Mesodermal cell (in vitro differentiated cells): Measurements from ENCODE around the gene LARP4.
"Not testable (repeated sequence)": the region's sequence is repeated elsewhere in the genome, so short reads cannot be mapped to it uniquely, and the experiment has no call there.

Experiments used
- H3K27ac ChIP-seq: 2 replicates; pipeline ENCODE4 v1.7.0; 2013; ENCODE audit warnings: mild to moderate bottlenecking, low read depth, low read length, moderate library complexity; ENCODE audit not compliant: severe bottlenecking
- H3K36me3 ChIP-seq: 2 replicates; pipeline ENCODE4 v1.7.1; 2013; ENCODE audit warnings: mild to moderate bottlenecking, low read length, moderate library complexity; ENCODE audit not compliant: control insufficient read depth, insufficient read depth
- H3K4me1 ChIP-seq: one replicate; pipeline ENCODE4 v1.7.1; 2013; ENCODE audit warnings: mild to moderate bottlenecking, low read length; ENCODE audit not compliant: insufficient read depth, control insufficient read depth, poor library complexity, severe bottlenecking
- H3K4me3 ChIP-seq: 2 replicates; pipeline ENCODE4 v1.7.0; 2013; ENCODE audit warnings: low read length, control low read depth, mild to moderate bottlenecking; ENCODE audit not compliant: insufficient read depth, poor library complexity, severe bottlenecking; ENCODE audit errors: extremely low read depth
- H3K9me3 ChIP-seq: 2 replicates; pipeline ENCODE4 v1.7.1; 2013; ENCODE audit warnings: mild to moderate bottlenecking, low read length, moderate library complexity; ENCODE audit not compliant: control insufficient read depth
- WGBS, 2 experiments: methylation state at CpG; one replicate each; pipeline ENCODE4 v1.1.5; 2013; ENCODE audit warnings: missing lambda C conversion rate in 2 of 2; ENCODE audit not compliant: insufficient coverage in 2 of 2; 5-methylcytosine and 5-hydroxymethylcytosine counted together

LARP4 gene

DNA sequence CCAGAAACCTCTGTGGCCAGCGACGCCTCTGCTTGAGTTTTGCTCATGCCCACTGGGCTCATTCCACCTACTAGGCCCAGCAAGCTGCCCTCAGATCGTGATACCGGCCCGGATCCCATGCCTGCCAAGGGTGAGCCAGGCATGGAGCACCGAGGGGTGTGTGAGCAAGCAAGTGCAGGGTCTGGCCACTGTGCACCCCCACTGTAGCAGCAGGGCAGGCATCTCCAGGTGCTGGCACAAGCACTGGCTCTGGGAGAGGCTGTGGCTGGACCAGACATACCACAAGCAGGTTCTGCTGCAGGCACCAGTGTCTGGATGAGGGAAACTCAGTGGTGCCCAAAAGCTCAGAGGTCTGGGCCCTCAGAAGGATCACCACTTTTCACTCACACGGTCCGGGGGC is 24.9 kb upstream of the LARP4 start:
- H3K9me3 ChIP-seq, result no peaks in the 10 kb centered on the region
- no peaks in the 10 kb centered on the region for H3K36me3 ChIP-seq
- H3K4me1 ChIP-seq, result no peaks in the 10 kb centered on the region
- H3K27ac ChIP-seq, result no peak overlapping the region
- 94 to 97% methylated on average over 8 of the region's 8 CpGs for WGBS, 2 experiments
- no peak overlapping the region for H3K4me3 ChIP-seq

DNA sequence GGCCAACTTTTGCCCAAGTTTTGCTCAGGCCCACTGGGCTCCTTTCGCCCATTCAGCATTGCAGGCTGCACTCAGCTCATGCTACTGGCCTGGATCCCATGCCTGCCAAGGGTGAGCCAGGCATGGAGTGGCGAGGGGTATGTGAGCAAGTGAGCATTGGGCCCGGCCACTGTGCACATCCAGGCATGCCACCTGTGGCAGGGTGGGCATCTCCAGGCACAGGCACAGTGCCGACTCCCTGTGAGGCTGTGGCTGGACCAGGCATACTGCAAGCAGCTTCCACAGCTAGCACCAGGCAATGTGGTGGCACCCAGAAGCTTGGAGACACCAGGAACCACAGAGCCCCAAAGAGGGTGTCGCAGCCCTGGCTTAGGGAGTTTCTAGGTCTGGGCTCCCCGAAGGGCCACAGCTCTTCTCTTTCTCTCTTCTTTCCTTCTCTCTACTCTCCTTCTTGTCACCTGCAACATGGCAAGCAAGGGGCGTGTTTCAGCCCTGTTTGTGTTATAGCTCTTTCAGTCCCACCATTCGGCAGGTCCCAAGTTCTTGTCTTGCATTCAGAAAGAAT is 19.8 kb upstream of the LARP4 start:
- H3K27ac ChIP-seq, result no peak overlapping the region
- no peaks in the 10 kb centered on the region for H3K9me3 ChIP-seq
- WGBS, 2 experiments, result 90 to 93% methylated on average over 8 of the region's 8 CpGs
- no peaks in the 10 kb centered on the region for H3K36me3 ChIP-seq
- H3K4me1 ChIP-seq, result no peaks in the 10 kb centered on the region
- H3K4me3 ChIP-seq, result no peak overlapping the region

DNA sequence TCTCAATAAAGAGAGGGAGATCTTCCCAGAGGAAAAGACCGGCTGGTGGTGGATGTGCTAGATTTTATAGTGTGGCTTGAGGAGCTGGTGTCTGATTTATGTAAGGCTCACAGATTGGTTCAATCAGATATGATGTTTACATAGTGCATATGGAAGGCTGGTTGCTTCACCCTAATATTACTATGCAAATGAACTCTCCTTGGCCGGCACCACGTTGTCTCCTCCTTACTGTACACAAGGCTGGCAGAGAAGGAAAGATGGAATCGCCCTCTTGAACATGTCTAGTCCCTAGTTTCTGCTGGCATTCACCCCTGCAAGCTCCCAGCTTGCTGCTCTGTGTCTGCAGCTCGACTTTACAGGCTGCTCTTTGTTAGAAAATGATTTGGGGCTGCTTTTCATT is 13.2 kb upstream of the LARP4 start:
- Histone ChIP-seq H3K27ac (no peak overlapping the region), H3K4me3 (no peak overlapping the region), H3K36me3 (no peaks in the 10 kb centered on the region), H3K9me3 (no peaks in the 10 kb centered on the region), H3K4me1 (peaks cover 12% of the 10 kb centered on the region)
- WGBS, 2 experiments, result 43 to 47% methylated on average over 3 to 4 of the region's 5 CpGs

DNA sequence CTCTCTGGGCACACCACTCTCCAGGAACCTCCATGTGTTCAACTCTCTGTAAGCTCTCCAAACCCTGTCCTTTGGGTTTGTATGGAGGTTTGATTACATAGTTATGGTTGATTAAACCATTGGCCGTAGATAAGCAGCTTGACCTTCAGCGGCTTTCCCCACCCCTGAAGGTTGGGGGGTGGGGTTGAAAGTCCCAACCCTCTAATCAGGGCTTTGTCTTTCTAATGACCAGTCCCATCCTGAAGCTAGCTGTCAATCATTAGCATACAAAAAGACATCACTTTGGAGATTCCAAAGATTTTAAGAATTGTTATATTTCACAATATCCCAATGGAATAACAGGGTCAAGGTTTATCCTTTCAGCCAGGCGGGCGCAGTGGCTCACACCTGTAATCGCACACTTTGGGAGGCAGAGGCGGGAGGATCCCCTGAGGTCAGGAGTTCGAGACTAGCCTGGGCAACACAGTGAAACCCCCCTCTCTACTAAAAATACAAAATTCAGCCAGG is 12.7 kb upstream of the LARP4 start:
- WGBS, 2 experiments, result 69 to 89% methylated on average over 4 to 7 of the region's 7 CpGs
- Histone ChIP-seq H3K27ac (no peak overlapping the region), H3K36me3 (no peaks in the 10 kb centered on the region), H3K4me3 (no peak overlapping the region), H3K9me3 (no peaks in the 10 kb centered on the region), H3K4me1 (peaks cover 12% of the 10 kb centered on the region)

DNA sequence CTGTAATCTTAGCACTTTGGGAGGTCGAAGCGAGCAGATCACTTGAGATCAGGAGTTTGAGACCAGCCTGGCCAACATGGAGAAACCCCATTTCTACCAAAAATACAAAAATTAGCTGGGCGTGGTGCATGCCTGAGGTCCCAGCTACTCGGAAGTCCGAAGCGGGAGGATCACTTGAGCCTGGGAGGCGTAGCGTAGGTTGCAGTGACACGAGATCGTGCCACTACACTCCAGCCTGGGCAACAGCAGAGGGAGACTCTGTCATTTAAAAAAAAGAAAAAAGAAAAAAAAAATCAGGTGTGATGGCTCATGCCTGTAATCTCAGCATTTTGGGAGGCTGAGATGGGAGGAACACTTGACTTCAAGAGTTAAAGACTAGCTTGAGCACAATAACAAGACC is 11.9 kb upstream of the LARP4 start:
- peaks cover 14% of the 10 kb centered on the region for H3K4me1 ChIP-seq
- H3K27ac ChIP-seq, H3K4me3 ChIP-seq, H3K36me3 ChIP-seq, H3K9me3 ChIP-seq: not testable (repeated sequence)
- WGBS, 2 experiments, result 64 to 88% methylated on average over 10 of the region's 10 CpGs

DNA sequence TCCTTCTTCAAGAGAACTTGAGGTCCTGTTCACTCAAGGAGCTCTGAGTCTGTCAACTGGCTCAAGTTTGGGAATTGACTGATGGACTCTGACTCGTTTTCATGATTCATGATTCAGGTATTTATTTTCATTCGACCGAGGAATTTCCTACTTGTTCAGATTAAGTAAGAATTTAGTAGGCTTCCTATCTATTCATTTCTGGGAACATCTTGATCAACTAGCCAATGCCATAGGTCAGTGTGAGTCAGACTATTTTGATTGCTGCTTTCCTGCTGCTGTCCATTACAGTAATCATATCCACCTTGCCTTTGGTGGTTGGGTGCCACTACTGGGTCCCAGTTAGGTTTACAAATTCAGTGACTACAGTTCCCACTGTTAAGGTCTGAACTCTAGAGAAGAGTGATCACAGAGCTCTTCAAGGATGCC is 10.4 kb upstream of the LARP4 start:
- 75 to 97% methylated on average over 1 to 3 of the region's 3 CpGs for WGBS, 2 experiments
- no peaks in the 10 kb centered on the region for H3K36me3 ChIP-seq
- H3K27ac ChIP-seq, result peak overlapping the region; percentile 41
- no peak overlapping the region for H3K4me3 ChIP-seq
- H3K9me3 ChIP-seq, result no peaks in the 10 kb centered on the region
- peaks cover 26% of the 10 kb centered on the region for H3K4me1 ChIP-seq

DNA sequence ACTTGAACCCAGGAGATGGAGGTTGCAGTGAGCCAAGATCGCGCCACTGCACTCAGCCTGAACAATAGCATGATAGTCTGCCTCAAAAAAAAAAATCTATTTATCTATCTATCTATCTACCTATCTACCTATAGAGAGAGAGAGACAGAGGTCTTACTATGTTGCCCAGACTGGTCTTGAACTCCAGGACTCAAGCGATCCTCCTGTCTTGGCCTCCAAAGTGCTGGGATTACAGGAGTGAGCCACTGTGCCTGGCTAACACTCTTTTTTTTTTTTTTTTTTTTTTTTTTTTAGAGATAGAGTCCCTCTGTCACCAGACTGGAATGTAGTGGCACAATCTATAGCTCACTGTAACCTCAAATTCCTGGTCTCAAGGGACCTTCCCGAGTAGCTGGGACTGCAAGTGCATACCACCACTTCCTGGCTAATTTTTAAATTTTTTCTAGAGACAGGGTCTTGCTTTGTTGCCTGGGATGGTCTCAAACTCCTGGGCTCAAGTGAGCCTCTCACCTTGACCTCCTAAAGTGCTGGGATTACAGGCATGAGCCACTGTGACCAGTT is 6.1 kb upstream of the LARP4 start:
- 60% methylated on average over 1 to 2 of the region's 4 CpGs for WGBS, 2 experiments

DNA sequence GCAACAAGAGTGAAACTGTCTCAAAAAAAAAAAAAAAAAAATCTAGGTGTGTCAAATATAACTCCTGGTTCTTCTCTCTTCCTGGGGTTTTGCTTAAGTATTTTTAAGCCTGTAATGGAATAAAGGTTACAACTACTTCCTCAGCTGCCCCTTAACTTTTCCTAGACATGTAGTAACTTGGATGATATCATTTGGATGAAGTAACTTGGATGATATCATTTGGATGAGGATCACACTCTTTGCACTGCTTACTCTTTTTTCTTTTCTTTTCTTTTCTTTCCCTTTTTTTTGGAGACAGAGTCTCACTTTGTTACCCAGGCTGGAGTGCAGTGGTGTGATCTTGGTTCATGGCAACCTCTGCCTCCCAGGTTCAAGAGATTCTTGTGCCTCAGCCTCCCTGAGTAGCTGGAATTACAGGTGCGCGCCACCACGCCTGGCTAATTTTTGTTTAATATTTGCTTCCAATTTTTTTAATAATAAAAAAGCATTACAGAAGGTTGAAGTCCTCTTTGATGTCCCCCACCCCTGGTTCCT is 3.5 kb upstream of the LARP4 start:
- WGBS, 2 experiments, result no CpG with 5 or more reads among the region's 3 CpGs

More for the DNA sequence above, 6.1 kb upstream of the LARP4 start:
- H3K36me3 ChIP-seq, result no peaks in the 10 kb centered on the region
- H3K4me1 ChIP-seq, result peaks cover 26% of the 10 kb centered on the region
- H3K9me3 ChIP-seq, result no peaks in the 10 kb centered on the region
- H3K27ac ChIP-seq, result peak overlapping the region; percentile 74
- H3K4me3 ChIP-seq, result no peak overlapping the region

DNA sequence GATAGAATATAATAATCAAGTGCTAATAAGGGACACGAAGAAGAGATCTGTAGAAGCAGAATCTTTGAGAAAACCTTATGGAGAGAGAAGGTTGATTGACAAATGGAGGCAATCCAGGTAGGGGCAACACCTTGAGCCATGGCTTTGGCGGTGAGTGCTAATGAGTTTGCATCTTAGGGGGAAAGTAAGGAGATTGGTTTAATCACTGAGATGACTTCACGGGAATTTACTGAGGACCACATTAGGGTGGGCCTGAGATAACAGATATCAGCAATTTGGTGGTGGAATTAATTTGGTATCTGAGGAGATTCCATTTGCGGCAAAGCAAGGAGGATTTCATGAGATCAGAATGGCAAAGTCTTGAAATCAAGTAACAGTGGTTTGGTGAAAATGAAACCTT is 1.8 kb upstream of the LARP4 start:
- H3K4me1 ChIP-seq, result peaks cover 18% of the 10 kb centered on the region
- WGBS, 2 experiments, result 87 to 93% methylated on average over 4 of the region's 4 CpGs
- H3K9me3 ChIP-seq, result no peaks in the 10 kb centered on the region

More for the DNA sequence above, 3.5 kb upstream of the LARP4 start:
- H3K4me1 ChIP-seq, result peaks cover 13% of the 10 kb centered on the region
- no peaks in the 10 kb centered on the region for H3K9me3 ChIP-seq
- H3K36me3 ChIP-seq, result no peaks in the 10 kb centered on the region
- H3K4me3 ChIP-seq, result no peak overlapping the region
- peak overlapping the region; percentile 95 for H3K27ac ChIP-seq

DNA sequence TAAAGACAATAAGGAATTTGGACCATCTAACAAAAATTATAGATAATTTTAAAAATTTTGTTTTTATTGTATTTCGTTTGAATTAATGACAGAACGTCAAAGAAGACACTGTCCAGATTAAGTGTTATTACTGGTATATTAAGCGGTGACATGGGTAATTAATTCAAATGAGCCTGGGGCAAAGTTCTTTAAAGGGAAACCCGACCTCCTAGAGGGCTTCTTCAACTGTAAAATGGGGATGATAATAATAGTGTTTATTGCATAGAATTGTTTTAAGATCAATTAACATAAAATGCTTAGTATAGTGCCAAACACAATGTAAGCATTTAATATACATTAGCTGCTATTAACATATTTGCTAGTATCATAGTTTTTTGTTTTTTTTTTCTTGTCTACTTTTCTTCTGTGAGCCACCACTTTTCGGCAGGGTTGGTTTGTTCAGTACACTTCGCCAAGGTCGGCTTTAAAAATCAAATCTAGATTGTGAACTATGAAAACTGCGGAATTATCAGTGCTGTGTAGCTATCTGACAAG is 514 bp upstream of the LARP4 start:
- Histone ChIP-seq H3K9me3 (no peaks in the 10 kb centered on the region), H3K4me3 (peak overlapping the region; percentile 98), H3K36me3 (no peaks in the 10 kb centered on the region), H3K4me1 (peaks cover 9% of the 10 kb centered on the region), H3K27ac (peak overlapping the region; percentile 94)
- 46 to 85% methylated on average over 3 to 7 of the region's 8 CpGs for WGBS, 2 experiments

More for the DNA sequence above, 1.8 kb upstream of the LARP4 start:
- Histone ChIP-seq H3K4me3 (no peak overlapping the region), H3K27ac (no peak overlapping the region), H3K36me3 (no peaks in the 10 kb centered on the region)
